NCI-H1105 treated with DMSO at 0.1 percent for 48 hours (cell line): ENCODE results near the gene SLC24A3.

Experiments used
- DNase-seq: peaks from one replicate; lab custom pipeline; 2025; lab: John Stamatoyannopoulos, UW

The SLC24A3 gene

DNA sequence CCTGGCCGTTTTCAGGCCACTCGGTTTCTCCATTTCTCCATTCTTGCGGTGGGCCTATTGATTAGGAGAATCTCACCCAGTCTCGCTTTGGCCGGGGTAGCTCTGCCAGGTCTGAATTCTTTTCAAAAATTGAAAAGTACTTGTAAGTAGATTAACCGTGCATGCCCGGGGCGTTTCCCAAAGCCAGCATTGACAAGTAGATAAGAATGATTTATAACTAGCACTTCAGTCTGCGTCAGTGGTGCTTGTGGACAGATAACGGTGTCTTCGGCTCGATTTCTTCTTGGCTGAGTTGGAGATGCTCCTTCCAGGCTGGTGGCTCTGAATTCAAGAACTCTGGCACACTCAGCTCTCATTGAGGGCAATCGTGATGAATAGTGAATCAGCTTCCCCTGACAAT is 29.0 kb downstream of the SLC24A3 start:
- no peak for DNase-seq

GRCh38 chr20:19244291-19244690 is 31.8 kb downstream of the SLC24A3 start:
- DNase-seq: no peak

GRCh38 chr20:19249106-19249879 is 36.9 kb downstream of the SLC24A3 start:
- DNase-seq: no peak

DNA sequence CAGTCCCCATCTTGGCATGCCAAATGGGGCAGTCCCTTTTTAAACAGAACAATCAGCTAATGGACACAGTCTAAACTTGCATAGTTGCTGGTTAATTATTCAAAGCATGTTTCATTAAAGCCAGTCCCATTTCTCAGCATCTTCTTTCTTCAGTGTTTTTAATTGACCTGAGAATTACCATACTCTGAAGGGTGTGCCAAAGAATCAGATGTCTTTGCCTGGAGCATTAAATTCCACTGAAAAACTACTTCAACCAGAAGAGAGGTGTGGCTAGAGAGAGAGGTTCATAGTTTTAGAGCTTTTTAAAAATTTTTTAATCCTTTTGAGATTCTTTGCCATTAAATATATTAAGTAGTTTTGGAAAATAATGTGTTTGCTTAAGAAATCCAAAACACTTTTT is 37.9 kb downstream of the SLC24A3 start:
- no peak for DNase-seq

DNA sequence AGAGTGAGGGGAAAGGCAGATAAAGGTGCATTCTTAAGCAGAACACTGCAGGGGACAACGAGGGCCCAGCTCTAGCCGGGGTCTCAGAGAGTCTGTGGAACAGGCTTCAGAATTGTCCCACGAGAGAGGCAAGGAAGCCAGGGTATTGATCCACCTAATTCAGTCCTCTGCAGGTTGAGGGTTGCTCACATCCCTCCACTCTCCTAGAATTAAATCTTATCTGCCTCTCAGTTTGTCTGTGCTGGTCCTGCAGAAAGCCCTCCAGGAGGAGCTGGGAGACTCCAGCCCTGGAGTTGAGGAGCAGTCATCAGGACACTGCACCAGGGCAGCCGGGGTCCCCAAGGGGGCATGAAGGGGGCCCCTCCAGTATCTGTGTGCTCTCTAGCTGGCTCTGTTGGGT is 39.1 kb downstream of the SLC24A3 start:
- no peak for DNase-seq

GRCh38 chr20:19251958-19252357 is 39.5 kb downstream of the SLC24A3 start:
- DNase-seq: no peak

- DNase-seq: no peak
These were observed 40.1 kb downstream of the SLC24A3 start for GRCh38 chr20:19252451-19253120.

DNA sequence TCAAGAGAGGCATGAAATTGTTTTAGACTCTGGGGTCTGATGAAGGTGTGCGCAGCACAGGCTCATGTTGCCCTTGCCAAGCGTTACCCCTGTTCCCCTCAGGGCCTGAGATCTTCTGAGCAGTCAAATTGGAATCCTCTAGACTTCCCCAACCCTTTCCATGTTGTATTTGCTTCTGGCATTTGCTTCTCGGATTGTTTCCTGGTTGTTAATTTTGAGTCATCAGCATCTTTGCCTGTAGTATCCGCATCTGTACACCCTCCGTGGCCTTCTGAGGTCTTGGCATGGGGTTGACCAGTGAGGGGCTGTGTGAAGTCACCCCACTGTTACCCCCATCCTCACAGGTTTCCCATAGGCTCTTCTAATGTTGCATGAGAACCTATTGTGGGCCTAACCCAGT is 40.9 kb downstream of the SLC24A3 start:
- DNase-seq: no peak

GRCh38 chr20:19253916-19254820 is 41.7 kb downstream of the SLC24A3 start:
- no peak for DNase-seq

- DNase-seq: peak; percentile 9
These were observed 42.5 kb downstream of the SLC24A3 start for GRCh38 chr20:19254956-19255355.

- no peak for DNase-seq
These were observed 43.6 kb downstream of the SLC24A3 start for GRCh38 chr20:19256085-19256484.

DNA sequence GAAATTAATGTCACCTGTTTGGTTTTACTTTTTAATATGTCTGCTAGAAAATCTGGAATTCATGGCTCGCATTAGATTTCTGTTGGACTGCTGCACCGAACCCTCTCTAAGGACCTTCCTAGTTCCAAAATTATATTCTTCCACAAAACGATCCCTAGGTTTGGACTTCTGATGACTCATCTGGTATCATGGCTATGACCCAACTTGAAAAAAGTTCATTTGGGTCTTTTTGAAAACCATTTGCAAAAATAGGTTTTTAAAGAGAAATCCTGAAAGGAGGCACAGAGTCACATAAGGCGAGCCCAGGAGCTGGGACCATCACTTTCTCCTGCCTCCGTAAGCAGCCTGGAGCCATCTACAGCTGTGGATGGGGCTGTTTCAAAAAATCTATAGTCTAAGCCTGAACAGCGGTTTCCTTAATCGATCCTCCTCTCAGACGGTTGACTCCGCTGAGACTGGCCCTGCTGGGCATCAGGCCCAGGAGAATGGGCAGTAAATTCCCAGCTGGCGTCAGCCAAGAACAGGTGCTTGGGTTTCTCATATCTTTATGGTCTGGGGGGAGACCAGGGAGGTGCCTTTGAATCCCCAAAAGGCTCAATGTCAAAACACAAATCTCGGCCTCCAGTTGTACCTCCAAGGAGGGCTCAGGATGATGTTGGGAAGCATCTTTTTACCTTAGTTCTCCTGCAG is 44.6 kb downstream of the SLC24A3 start:
- DNase-seq: peak; percentile 84

DNA sequence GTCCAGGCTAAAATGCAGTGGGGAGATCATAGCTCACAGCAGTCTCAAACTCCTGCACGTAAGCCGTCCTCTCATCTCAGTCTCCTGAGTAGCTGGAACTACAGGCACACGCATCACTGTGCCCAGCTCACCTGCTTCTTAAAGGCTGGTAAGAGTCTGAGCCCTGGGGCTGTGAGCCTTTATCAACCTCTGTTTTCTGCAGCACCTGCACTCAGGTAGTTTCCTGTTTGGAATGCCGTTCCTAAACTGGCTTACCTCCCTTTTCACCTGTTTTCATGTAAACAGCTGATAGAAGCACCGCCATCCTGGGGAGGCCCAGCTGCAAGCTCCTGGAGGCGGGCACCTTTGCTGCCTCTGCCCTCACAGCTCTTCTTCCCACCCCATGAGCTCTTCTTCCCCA is 45.4 kb downstream of the SLC24A3 start:
- peak; percentile 84 for DNase-seq

DNA sequence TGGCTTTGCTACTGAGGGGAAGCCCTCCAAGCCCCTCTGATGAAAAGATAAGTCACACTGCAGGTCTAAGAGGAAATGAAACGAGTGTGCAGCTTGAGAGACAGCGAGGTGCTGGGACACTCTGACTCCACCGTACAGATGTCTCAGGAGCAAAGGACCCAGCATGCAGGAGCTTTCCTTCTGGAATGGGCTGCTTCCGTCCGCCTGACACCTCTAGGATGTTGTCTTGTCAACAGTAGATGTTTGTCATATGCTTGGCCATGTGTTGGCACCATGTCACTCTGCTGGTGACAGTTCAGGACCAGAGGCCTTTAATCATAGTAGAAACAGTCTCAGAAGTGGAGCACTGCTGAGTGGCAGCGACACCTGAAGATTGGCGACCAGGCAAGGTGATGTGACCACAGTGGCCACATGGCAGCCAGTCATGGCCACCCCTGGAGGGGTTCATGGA is 46.7 kb downstream of the SLC24A3 start:
- no peak for DNase-seq

DNA sequence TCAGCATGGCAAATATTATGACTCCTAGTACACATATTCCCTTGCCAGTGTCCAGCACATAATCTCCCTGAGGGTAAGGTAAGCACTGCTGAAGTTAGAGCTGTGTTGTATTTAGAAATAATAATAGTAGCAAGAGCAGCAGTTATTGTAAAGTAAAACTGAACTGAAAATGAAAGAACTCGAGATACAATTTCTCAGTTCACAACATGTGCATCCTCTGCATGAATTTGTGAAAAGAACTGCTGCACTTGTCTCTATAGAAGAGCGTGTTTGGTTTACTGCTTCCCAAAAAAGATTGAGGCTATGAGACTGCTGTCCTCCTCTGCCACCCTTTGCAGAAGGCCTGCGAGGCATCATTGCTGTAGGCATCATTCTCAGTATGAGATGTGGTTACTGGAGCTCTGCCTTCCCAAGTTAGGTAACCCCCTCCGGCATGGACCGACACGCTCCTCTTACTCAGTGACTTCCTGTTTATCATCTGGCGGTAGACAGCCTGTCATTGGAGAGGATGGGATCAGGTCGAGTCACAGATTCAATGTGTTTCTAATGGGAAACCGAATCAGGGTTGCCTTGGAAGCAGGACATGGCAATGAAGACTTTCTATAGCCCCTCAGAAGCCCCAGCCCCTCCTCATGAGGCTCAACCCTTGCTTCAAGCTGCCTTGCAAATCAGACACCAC is 48.1 kb downstream of the SLC24A3 start:
- no peak for DNase-seq

DNA sequence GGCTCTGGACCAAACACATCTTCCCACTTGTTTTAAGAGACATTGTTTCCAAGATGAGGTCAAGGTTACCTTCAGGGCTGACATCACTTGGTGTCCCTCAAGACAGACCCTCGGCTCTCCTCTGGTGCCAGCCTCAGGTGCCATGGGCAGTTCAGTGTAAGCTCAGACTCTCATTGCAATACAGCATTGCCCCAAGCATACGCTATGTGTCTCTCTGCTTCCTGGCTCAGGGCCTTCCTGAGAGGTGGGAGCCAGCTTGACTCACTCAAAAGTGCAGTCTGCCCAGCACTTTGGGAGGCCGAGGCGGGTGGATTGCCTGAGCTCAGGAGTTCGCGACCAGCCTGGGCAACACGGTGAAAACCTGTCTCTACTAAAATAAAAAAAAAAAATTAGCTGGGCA is 51.7 kb downstream of the SLC24A3 start:
- no peak for DNase-seq

DNA sequence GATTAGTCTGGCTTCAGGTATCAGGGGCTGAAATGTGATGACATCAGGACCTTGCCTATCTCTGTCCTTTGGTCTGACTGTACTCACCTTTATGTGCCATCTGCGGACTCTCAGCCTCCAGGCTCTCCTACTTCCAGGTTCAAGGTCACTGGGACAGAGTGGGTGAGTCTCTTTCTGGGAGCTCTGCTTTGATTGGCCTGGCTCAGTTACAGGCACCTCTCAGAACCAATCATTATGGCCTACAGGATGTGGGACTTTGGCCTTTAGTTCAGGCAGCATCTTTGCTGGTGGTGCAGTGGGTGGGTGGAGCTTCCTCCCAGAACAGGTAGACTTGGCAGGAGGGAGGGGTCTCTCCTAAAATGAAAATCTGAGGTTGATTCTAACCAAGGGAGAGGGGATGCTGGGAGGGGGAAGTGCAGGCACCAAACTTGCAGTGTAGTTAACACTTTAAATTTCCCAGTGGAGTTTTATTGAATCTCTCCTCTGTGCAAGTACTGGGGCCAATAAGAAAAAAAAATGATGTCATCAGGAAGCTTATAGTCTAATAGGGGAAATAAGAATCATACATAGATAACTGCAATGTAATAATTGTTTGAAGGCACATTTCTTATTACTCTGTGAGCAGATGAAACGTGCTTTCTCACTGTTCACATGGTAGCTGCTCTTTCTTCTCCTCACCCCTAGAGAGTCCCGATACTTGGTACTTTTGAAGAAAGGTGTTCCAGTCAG is 53.4 kb downstream of the SLC24A3 start:
- DNase-seq: no peak

- no peak for DNase-seq
These were observed 56.0 kb downstream of the SLC24A3 start for GRCh38 chr20:19268426-19268825.

- no peak for DNase-seq
These were observed 57.4 kb downstream of the SLC24A3 start for GRCh38 chr20:19269737-19270340.
